Naive thymus-derived CD8-positive, alpha-beta T cell (primary cell): ENCODE measurements around the gene ZNF502. TPM values are rescaled to one million over a fixed set of nuclear protein-coding genes. Genes with fewer than 3 reads are reported as not detected.

Experiments used
- ATAC-seq, 2 donors: fragments of 150-1000 bp; cut with Tn5 transposase in 1 of 2; sonication (Bioruptor Pico), chemical (Tn5 transposase) in 1 of 2; 1 replicate in 1 of 2; 2 replicates in 1 of 2; pipeline ENCODE4 v1.10.0; 2021; ENCODE audit warnings: mild to moderate bottlenecking in 2 of 2, moderate library complexity in 2 of 2
- POLR2A ChIA-PET: fragments of 350-600 bp; sonication (Branson Sonifier 250); formaldehyde crosslinking; loops from one replicate; lab custom pipeline; 2021; ENCODE audit warnings: antibody characterized with exemption; lab: Charles Lee
- DNase-seq, 10 donors: peaks; one replicate each; pipeline versions ENCODE4 v3.0.0 to v3.0.0-alpha.2; 2020 to 2022
- H3K27ac Mint-ChIP-seq, 10 donors: one replicate each; pipeline ENCODE4 v1.8.0; 2020 to 2022; ENCODE audit warnings: mild to moderate bottlenecking in 10 of 10, mixed read lengths in 10 of 10, moderate library complexity in 4 of 10, inconsistent platforms in 1 of 10
- H3K27me3 Mint-ChIP-seq, 5 donors: one replicate each; pipeline ENCODE4 v1.8.0; 2021 to 2022; ENCODE audit warnings: mixed read lengths in 5 of 5
- H3K36me3 Mint-ChIP-seq, 3 donors: one replicate each; pipeline ENCODE4 v1.8.0; 2020 to 2022; ENCODE audit warnings: mixed read lengths in 3 of 3, mild to moderate bottlenecking in 2 of 3, inconsistent platforms in 1 of 3
- H3K4me1 Mint-ChIP-seq, 4 donors: one replicate each; pipeline ENCODE4 v1.8.0; 2021 to 2022; ENCODE audit warnings: mixed read lengths in 4 of 4
- H3K4me3 Mint-ChIP-seq, 10 donors: one replicate each; pipeline ENCODE4 v1.8.0; 2020 to 2022; ENCODE audit warnings: mild to moderate bottlenecking in 10 of 10, mixed read lengths in 10 of 10, moderate library complexity in 6 of 10, inconsistent platforms in 1 of 10
- H3K9me3 Mint-ChIP-seq, 9 donors: one replicate each; pipeline ENCODE4 v1.8.0; 2020 to 2022; ENCODE audit warnings: mixed read lengths in 9 of 9, mild to moderate bottlenecking in 3 of 9, inconsistent platforms in 1 of 9, moderate library complexity in 1 of 9
- polyA plus RNA-seq, 3 donors: library from polyadenylated mRNA; unstranded; fragments of 300-500 nt; fragmentation: Illumina TruSeq; gene quantifications; one replicate each; pipeline ENCODE4 v1.2.3, GENCODE V29; 2021
- total RNA-seq, 8 experiments: library from RNA in 2 of 8; stranded (reverse) in 2 of 8; gene quantifications; one replicate each; pipeline ENCODE4 v1.2.3 and lab custom pipeline; 2021 to 2026

The ZNF502 gene
- total and polyA plus RNA-seq, 5 experiments from 2014 or later: 2.3 to 6.1 (median 3.4) TPM

DNA sequence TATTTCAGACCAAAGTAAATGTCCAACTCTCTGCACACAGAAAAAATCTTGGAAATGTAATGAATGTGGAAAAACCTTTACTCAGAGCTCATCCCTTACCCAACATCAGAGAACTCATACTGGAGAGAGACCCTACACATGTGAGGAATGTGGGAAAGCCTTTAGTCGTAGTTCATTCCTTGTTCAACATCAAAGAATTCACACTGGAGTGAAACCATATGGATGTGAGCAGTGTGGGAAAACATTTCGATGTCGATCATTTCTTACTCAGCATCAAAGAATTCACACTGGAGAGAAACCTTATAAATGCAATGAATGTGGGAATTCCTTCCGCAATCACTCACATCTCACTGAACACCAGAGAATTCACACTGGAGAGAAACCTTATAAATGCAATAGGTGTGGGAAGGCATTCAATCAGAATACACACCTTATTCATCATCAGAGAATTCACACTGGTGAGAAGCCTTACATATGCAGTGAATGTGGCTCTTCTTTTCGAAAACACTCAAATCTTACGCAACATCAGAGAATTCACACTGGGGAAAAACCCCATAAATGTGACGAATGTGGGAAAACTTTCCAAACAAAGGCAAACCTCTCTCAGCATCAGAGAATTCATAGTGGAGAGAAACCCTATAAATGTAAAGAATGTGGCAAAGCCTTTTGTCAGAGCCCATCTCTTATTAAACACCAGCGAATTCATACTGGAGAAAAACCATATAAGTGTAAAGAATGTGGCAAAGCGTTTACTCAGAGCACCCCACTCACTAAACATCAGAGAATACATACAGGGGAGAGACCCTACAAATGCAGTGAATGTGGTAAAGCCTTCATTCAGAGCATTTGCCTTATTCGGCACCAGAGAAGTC, 9.0 kb downstream of the ZNF502 start:
- ATAC-seq: no peak
- Mint-ChIP-seq H3K4me1 (no peaks in the 10 kb centered on the region), H3K9me3 (peaks cover 12 to 96% (median 60%) of the 10 kb centered on the region in 9 donors), H3K4me3 (no peak overlapping the region), H3K27me3 (peaks cover 0 to 3% (median 0%) of the 10 kb centered on the region in 5 donors), H3K27ac (no peak overlapping the region), H3K36me3 (peaks cover 52 to 82% (median 78%) of the 10 kb centered on the region in 3 donors)
- POLR2A ChIA-PET: no interaction called here
- DNase-seq: no peak

DNA sequence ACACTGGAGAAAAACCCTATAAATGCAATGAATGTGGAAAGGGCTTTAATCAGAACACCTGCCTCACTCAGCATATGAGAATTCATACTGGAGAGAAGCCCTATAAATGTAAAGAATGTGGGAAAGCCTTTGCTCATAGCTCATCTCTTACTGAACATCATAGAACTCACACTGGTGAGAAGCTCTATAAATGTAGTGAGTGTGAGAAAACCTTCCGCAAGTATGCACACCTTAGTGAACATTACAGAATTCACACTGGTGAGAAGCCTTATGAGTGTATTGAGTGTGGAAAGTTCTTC, 9.6 kb downstream of the ZNF502 start:
- ATAC-seq: no peak
- no peak overlapping the region for H3K27ac Mint-ChIP-seq
- DNase-seq: no peak
- H3K4me1 Mint-ChIP-seq: no peaks in the 10 kb centered on the region
- POLR2A ChIA-PET: no interaction called here
- peaks cover 12 to 94% (median 55%) of the 10 kb centered on the region in 9 donors for H3K9me3 Mint-ChIP-seq
- H3K36me3 Mint-ChIP-seq: peaks cover 46 to 78% (median 74%) of the 10 kb centered on the region in 3 donors
- H3K4me3 Mint-ChIP-seq: no peak overlapping the region
- H3K27me3 Mint-ChIP-seq: peaks cover 0 to 3% (median 0%) of the 10 kb centered on the region in 5 donors

DNA sequence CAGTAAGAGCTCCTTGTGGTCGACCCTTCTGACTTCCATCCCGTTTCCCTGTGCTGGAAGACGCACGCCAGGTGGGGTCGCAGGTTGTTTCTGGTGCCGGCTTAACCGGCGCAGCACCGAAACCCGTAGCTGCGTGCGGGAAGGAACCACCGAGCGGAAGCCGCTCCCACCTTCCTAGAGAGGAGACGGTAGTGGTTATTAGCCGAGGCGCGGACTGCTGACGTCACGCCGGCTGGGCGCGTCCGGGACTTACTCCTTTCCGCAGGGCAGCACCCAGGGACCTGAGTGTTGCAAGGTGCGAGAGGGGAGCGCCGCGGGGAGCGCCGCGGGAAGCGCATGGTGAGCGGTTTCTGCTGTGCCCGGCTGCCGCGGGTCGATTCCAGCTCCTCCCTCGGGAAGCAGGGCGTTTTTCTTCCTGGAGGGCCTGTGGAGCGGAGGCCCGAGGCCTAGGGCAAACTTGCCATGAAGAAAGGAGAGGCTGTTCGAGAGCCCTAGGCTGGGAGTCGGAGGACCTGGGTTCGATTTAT, 17.0 kb downstream of the ZNF502 start, which contains the start of gene ZNF501:
TSS of gene ZNF501 (plus strand) at position 252 of the 527 bp plus-strand sequence. CDS start 4,787 bp downstream, outside the sequence.
- Mint-ChIP-seq H3K36me3 (peaks cover 38 to 75% (median 70%) of the 10 kb centered on the region in 3 donors), H3K4me3 (peak within 1 kb of the TSS; percentile 85 to 98 (median 93)), H3K27ac (peak within 1 kb of the TSS; percentile 57 to 95 (median 86)), H3K4me1 (peaks cover 9 to 23% (median 15%) of the 10 kb centered on the region in 4 donors), H3K27me3 (no peaks in the 10 kb centered on the region), H3K9me3 (peaks cover 20 to 94% (median 58%) of the 10 kb centered on the region in 9 donors)
- POLR2A ChIA-PET: interaction anchor here (0.7 to 2.5 kb wide), 7 partner anchors 10 to 219 kb away, joined by 3 to 27 read pairs (median 3); partner anchors contain the start of genes KIAA1143, KIF15 and ZNF502
- ATAC-seq (peak; percentile 96), DNase-seq (peak; percentile 56 to 89 (median 77))

DNA sequence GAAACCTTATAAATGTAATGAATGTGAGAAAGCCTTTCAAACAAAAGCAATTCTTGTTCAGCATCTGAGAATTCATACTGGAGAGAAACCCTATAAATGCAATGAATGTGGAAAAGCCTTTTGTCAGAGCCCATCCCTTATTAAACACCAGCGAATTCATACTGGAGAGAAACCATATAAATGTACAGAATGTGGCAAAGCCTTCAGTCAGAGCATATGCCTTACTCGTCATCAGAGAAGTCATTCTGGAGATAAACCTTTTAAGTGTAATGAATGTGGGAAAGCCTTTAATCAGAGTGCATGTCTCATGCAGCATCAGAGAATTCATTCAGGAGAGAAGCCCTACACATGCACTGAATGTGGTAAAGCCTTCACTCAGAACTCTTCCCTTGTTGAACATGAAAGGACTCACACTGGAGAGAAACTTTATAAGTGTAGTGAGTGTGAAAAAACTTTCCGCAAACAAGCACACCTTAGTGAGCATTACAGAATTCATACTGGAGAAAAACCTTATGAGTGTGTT, 22.2 kb downstream of the ZNF502 start:
- H3K4me1 Mint-ChIP-seq: peaks cover 4 to 11% (median 6%) of the 10 kb centered on the region in 4 donors
- DNase-seq (no peak), ATAC-seq (no peak)
- H3K4me3 Mint-ChIP-seq: peak overlapping the region in 1 of 10 donors; percentile 24
- peaks cover 19 to 98% (median 58%) of the 10 kb centered on the region in 9 donors for H3K9me3 Mint-ChIP-seq
- no peaks in the 10 kb centered on the region for H3K27me3 Mint-ChIP-seq
- POLR2A ChIA-PET: no interaction called here
- no peak overlapping the region for H3K27ac Mint-ChIP-seq
- H3K36me3 Mint-ChIP-seq: peaks cover 41 to 77% (median 72%) of the 10 kb centered on the region in 3 donors

DNA sequence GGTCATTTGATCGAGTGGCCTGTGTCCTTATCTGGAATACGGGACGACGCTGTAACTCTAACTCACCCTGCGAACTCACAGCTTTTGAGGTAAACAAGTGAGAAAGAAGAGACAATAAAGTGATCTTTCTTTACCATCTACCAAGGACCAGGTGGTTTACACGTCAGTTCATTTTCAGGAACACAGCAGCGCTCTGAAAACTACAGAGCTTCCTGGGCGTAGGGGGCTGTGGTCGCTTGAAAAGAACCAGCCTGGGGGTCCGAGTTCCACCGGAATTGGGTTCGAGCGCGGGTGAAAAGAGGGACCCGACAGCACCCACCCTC, 48.6 kb downstream of the ZNF502 start:
- Mint-ChIP-seq H3K9me3 (peaks cover 0 to 34% (median 18%) of the 10 kb centered on the region in 9 donors), H3K27me3 (peaks cover 0 to 12% (median 0%) of the 10 kb centered on the region in 5 donors), H3K27ac (peak overlapping the region; percentile 83 to 96 (median 90)), H3K4me3 (peak overlapping the region; percentile 87 to 96 (median 90)), H3K4me1 (peaks cover 16 to 40% (median 35%) of the 10 kb centered on the region in 4 donors), H3K36me3 (peaks cover 12 to 38% (median 22%) of the 10 kb centered on the region in 3 donors)
- POLR2A ChIA-PET: interaction anchor here (0.6 to 2.9 kb wide), 6 partner anchors 32 to 274 kb away, joined by 4 to 27 read pairs (median 8); partner anchors contain the start of genes ZNF501 and ZNF502
- peak in 1 of 10 donors; percentile 1 for DNase-seq
- peak; percentile 21 to 30 for ATAC-seq

DNA sequence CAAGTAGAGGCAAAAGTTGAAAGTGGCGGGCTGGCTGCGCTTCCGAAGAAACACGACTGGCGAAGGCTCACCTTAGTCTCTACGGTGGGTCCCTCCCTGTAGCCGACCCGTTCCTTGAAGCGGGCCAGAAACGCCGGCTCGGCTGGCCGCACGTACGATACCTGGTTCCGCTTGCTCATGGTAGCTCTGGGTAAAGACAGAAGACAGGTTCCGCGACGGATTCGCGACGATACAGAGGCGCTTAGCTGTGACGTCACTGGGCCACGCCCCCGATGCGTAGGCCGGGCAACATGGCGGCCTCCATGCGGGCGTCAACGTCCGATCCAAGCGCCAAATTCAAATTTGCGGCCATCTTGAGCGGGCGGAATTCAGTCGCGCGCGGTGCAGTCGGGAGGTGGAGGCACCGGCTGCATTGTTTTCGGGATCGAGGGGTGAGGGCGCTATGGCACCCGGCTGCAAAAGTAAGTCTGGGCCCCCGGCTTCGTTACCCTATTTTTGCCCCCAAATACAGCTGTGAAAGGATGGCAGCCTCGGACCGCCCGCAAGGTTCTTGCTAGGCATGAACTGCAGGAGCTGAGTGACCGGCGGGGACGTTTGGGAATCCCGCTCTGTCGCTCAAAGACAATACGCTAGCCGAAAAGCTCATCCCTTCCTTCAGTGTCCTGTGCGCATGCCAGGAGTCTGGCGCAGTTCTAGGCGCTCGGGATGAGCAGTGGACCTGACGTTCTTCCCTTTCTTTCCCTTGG, 49.1 kb downstream of the ZNF502 start, which contains the start of the genes KIAA1143 and KIF15:
TSS of gene KIAA1143 (minus strand) at position 196 of the 746 bp plus-strand sequence. CDS start at position 179, 17 bp downstream.
TSS of gene KIF15 (plus strand) at position 371 of the 746 bp plus-strand sequence. CDS start at position 443, 72 bp downstream.
- H3K27me3 Mint-ChIP-seq: peaks cover 0 to 16% (median 0%) of the 10 kb centered on the region in 5 donors
- DNase-seq: peak; percentile 91 to 98 (median 94)
- peak within 1 kb of the TSS; percentile 87 to 96 (median 90) for H3K4me3 Mint-ChIP-seq
- H3K36me3 Mint-ChIP-seq: peaks cover 12 to 33% (median 18%) of the 10 kb centered on the region in 3 donors
- H3K4me1 Mint-ChIP-seq: peaks cover 16 to 37% (median 35%) of the 10 kb centered on the region in 4 donors
- H3K27ac Mint-ChIP-seq: peak within 1 kb of the TSS; percentile 83 to 96 (median 90)
- peaks cover 0 to 29% (median 18%) of the 10 kb centered on the region in 9 donors for H3K9me3 Mint-ChIP-seq
- ATAC-seq: peak; percentile 96 to 99
- POLR2A ChIA-PET: interaction anchor here (1.0 to 2.9 kb wide), 6 partner anchors 32 to 251 kb away, joined by 3 to 27 read pairs (median 8); partner anchors contain the start of genes ZNF501 and ZNF502

DNA sequence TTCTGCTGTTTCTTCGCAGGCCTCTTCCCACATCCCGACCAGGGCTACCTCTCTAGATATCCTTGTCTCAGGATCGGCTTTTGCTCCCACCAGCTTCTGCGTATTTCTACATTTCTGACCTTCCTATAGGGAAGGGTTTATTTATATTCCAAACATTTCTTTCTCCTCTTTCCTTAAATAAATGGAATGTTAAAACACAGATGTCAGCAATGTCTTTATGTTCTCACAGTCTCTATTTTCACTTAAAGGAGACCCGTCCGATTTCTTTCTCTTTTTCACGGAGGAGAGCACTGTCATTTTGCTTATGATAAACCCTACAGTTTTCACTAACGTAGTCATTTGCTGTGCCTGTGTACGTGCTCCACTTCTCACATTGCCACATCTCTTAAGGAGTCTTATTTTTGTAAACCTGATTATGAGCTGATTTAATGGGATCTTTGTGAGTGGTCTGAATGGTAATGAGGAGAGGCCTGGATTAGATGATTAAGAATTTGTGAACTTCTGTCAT, 49.8 kb downstream of the ZNF502 start:
- Mint-ChIP-seq H3K4me1 (peaks cover 14 to 35% (median 32%) of the 10 kb centered on the region in 4 donors), H3K4me3 (peak overlapping the region; percentile 87 to 96 (median 90)), H3K27ac (peak overlapping the region in 8 of 10 donors; percentile 7 to 95 (median 55)), H3K9me3 (peaks cover 0 to 27% (median 18%) of the 10 kb centered on the region in 9 donors), H3K27me3 (peaks cover 0 to 16% (median 2%) of the 10 kb centered on the region in 5 donors), H3K36me3 (peaks cover 11 to 30% (median 16%) of the 10 kb centered on the region in 3 donors)
- POLR2A ChIA-PET: interaction anchor here (0.5 to 2.9 kb wide), 4 partner anchors 33 to 1831 kb away, joined by 3 to 27 read pairs (median 7); partner anchors contain the start of gene ZNF501
- ATAC-seq: no peak
- DNase-seq: no peak

DNA sequence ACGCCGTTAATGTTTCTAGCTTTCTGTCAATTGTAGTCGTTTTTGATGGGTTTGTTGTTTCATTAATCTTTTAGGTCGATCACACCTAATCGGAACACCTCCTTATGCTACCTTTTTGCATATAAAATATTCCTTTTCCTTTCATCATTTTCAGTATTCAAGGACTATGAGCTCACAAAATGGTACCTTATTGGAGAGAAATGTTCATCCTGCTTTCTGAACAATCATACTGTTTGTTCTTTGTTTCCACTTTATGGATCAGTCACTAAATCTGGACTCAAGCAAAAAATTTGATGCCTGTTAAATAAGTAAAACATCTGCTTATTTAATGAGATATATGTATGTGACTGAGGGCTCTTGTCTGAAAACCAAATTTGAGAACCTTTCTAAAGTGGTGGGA, 50.2 kb downstream of the ZNF502 start:
- Mint-ChIP-seq H3K27ac (peak overlapping the region in 5 of 10 donors; percentile 6 to 83 (median 20)), H3K36me3 (peaks cover 8 to 26% (median 11%) of the 10 kb centered on the region in 3 donors), H3K4me3 (peak overlapping the region; percentile 87 to 96 (median 90)), H3K9me3 (peaks cover 0 to 23% (median 15%) of the 10 kb centered on the region in 9 donors), H3K27me3 (peaks cover 0 to 16% (median 3%) of the 10 kb centered on the region in 5 donors), H3K4me1 (peaks cover 12 to 30% (median 28%) of the 10 kb centered on the region in 4 donors)
- POLR2A ChIA-PET: interaction anchor here (0.5 to 1.8 kb wide), 3 partner anchors 35 to 1831 kb away, joined by 3 to 8 read pairs (median 6); no protein-coding TSS in a partner anchor
- DNase-seq (no peak), ATAC-seq (no peak)

DNA sequence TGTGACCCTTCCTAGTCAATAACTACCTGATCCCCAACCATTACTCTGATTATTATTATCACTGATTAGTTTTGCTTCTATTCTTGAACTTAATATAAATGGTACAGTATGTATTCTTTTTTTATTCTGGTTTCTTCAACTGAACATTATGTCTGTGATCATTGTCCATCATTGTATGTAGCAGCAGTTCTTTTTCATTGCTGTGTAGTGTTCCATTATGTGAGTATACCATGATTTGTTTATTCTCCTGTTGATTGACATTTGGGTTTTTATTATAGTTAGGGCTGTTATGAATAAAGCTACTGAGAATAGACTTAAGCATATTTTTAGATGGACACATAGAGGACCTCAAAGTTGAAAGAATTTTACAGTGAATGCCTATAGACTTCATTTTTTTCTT, 51.8 kb downstream of the ZNF502 start:
- ATAC-seq (no peak), DNase-seq (no peak)
- POLR2A ChIA-PET: no interaction called here
- Mint-ChIP-seq H3K9me3 (peaks cover 0 to 18% (median 3%) of the 10 kb centered on the region in 9 donors), H3K27me3 (peaks cover 0 to 16% (median 3%) of the 10 kb centered on the region in 5 donors), H3K4me1 (peaks cover 9 to 19% (median 17%) of the 10 kb centered on the region in 4 donors), H3K4me3 (no peak overlapping the region), H3K36me3 (peaks cover 2 to 17% (median 4%) of the 10 kb centered on the region in 3 donors), H3K27ac (no peak overlapping the region)

DNA sequence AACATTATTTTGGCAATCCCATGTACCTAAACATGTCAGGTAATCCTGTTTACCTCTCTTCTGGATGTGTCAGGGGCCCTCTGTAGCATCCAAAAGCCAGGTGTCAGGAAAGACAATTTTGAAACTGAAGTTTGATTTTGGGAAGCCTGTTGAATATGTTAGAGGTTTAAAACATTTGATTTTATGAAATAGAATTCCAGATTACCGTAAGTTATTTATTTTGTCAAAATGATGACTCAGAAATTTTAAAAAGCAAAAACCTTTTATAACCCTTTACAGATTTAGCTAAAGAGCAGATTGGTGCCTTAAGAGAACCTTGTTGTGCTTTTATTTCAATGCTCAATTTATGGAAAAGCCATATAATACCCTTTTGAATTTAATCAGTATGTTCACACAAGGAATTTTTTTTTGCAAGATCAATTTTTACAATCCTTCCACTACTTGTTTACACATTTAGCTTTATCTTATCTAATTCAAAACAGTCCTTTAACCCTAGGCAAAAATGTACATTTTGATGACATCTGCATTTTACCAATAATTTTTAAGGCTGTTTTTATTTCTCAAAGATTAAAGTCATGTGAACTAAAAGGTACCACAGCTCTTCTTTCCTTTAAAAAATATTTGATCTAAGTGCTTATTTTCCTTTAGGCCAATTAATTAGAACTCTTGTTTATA, 59.1 kb downstream of the ZNF502 start:
- Mint-ChIP-seq H3K4me1 (no peaks in the 10 kb centered on the region), H3K4me3 (no peak overlapping the region), H3K36me3 (peaks cover 0 to 29% (median 14%) of the 10 kb centered on the region in 3 donors), H3K27me3 (peaks cover 0 to 4% (median 2%) of the 10 kb centered on the region in 5 donors), H3K9me3 (peaks cover 6 to 42% (median 14%) of the 10 kb centered on the region in 9 donors), H3K27ac (no peak overlapping the region)
- POLR2A ChIA-PET: no interaction called here
- no peak for DNase-seq
- ATAC-seq: no peak

DNA sequence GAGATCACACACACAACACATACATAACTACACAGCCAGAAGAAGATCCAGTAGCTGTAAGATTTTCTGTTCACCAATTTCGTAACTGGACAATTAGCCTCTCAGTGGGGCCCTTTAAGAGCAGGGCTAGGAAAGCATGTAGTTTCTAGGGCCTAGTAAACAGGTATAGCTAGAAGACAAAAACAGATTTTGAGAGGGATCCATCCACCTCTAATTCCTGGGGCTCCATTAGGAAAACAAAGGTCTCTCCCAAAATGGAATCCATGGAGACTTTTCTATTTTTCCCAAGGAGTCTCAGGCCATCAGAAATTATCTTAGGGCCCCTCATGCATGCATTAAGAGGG, 59.6 kb downstream of the ZNF502 start:
- no peak for ATAC-seq
- H3K27ac Mint-ChIP-seq: no peak overlapping the region
- peaks cover 0 to 3% (median 0%) of the 10 kb centered on the region in 5 donors for H3K27me3 Mint-ChIP-seq
- H3K9me3 Mint-ChIP-seq: peaks cover 6 to 42% (median 14%) of the 10 kb centered on the region in 9 donors
- DNase-seq: no peak
- H3K36me3 Mint-ChIP-seq: peaks cover 0 to 29% (median 13%) of the 10 kb centered on the region in 3 donors
- POLR2A ChIA-PET: no interaction called here
- H3K4me1 Mint-ChIP-seq: no peaks in the 10 kb centered on the region
- H3K4me3 Mint-ChIP-seq: no peak overlapping the region
